ENCODE measurements around the gene AIRE. TPM values are rescaled to one million over a fixed set of nuclear protein-coding genes. Genes with fewer than 3 reads are reported as not detected.

AIRE gene
- total RNA-seq, 1 experiment from 2014 or later = 0.09 TPM

- CTCF ChIA-PET = no interaction called here
- DNase-seq (ENCODE audit: low spot score) (no peak), ATAC-seq (no peak)
- Mint-ChIP-seq H3K27ac (no peak overlapping the region), H3K27me3 (ENCODE audit: low read depth) (no peaks in the 10 kb centered on the region), H3K36me3 (peaks cover 12% of the 10 kb centered on the region), H3K9me3 (no peaks in the 10 kb centered on the region), H3K4me1 (no peaks in the 10 kb centered on the region), H3K4me3 (no peak overlapping the region)
- TF ChIP-seq SOX15 (CRISPR knock-in tag; IDR thresholded peaks at IDR 0.05) (no peak), GABPB1 (CRISPR knock-in tag; IDR thresholded peaks at IDR 0.05) (no peak)
- POLR2A ChIA-PET = interaction anchor here (0.5 kb wide), 1 partner anchor 388 kb away, joined by 3 read pairs; no protein-coding TSS in a partner anchor
These were observed 28.9 kb downstream of the AIRE start for GRCh38 chr21:44314561-44314960.

DNA sequence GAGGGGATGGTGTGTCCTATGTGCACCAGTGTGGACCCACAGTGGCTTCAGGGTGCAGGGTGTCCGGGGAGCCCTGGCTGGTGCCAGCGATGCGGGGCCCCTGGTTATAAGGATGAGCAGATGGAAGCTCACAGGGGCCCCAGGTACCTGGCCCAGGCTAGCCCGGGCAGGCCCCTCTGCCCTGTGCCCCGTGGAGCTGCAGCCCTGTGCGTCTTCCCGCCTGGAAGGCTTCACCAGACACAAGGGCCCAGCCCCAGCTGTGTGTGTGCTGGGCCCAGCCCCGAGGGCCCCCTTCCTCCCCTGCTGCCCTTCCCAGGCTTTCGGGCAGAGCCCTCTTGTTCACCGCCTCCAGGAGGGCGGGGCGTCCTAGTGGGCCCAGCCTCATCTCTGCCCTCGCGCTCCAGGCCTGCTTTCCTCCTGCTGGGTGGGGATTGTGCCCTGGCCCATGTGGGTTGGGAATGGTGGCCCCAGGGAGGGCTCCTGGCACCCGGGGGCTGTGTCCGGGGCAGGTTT is 30.1 kb downstream of the AIRE start:
- no peak for TF ChIP-seq CBFB (CRISPR knock-in tag; IDR thresholded peaks at IDR 0.05; ENCODE audit: low read depth)
- TF ChIP-seq NFYB (CRISPR knock-in tag; conservative IDR thresholded peaks at IDR 0.05; ENCODE audit: low read depth) = no peak
- TF ChIP-seq SMAD3 (CRISPR knock-in tag; IDR thresholded peaks at IDR 0.05; ENCODE audit: borderline replicate concordance) = no peak
- TF ChIP-seq ZNF423 (CRISPR knock-in tag; IDR thresholded peaks at IDR 0.05) = no peak
- no peak for TF ChIP-seq ZNF396 (CRISPR knock-in tag; IDR thresholded peaks at IDR 0.05; ENCODE audit: borderline replicate concordance)
- no peak for TF ChIP-seq ZNF138 (CRISPR knock-in tag; conservative IDR thresholded peaks at IDR 0.05)
- TF ChIP-seq ETV6 (CRISPR knock-in tag; IDR thresholded peaks at IDR 0.05) = no peak
- no peak for TF ChIP-seq ZNF416 (CRISPR knock-in tag; IDR thresholded peaks at IDR 0.05)
- no peak for TF ChIP-seq TCF7 (CRISPR knock-in tag; IDR thresholded peaks at IDR 0.05; ENCODE audit: low read depth)
- TF ChIP-seq MXD4 (CRISPR knock-in tag; IDR thresholded peaks at IDR 0.05; ENCODE audit: borderline replicate concordance) = no peak
- no peak for TF ChIP-seq ELF4 (CRISPR knock-in tag; IDR thresholded peaks at IDR 0.05; ENCODE audit: low read depth)
- POLR2A ChIA-PET = no interaction called here
- Mint-ChIP-seq H3K4me1 (no peaks in the 10 kb centered on the region), H3K36me3 (peaks cover 12% of the 10 kb centered on the region), H3K4me3 (no peak overlapping the region), H3K9me3 (no peaks in the 10 kb centered on the region), H3K27me3 (ENCODE audit: low read depth) (no peaks in the 10 kb centered on the region), H3K27ac (0 out of 2 replicates have a peak overlapping the region, but pooled peaks have one; percentile 8)
- no peak; the same call in 1 of the 2 replicates for ATAC-seq
- no peak for DNase-seq (ENCODE audit: low spot score)
- CTCF ChIA-PET = interaction anchor here (1.3 kb wide), 1 partner anchor 13 kb away, joined by 4 read pairs; no protein-coding TSS in a partner anchor

DNA sequence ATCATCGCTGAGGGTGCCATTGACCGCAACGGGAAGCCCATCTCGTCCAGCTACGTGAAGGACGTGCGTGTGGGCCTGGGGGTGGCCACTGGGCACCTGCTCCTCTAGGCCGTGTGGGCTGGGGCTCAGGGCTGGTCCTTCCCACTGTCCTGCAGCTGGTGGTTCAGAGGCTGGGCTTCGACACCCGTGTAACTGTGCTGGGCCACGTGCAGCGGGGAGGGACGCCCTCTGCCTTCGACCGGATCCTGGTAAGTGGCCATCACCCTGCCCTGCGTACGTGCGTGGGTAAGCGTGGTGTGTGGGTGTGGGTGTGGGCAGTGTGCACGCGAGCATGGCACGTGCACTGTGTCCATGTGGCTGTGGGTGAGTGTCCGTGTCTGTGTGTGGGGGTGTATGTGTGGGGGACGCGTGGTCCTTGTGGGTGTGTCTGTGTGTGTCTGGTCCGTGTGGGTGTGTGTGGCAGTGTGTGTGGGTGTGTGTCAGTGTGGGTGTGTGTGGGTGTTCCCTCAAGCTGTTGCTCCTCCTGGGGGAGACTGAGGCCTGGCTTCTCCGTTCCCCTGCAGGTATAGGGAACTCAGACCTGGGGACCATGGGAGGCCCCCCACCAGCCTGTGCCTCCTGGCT is 30.7 kb downstream of the AIRE start:
- ChIA-PET POLR2A (no interaction called here), CTCF (interaction anchor here (1.3 kb wide), 1 partner anchor 13 kb away, joined by 4 read pairs; no protein-coding TSS in a partner anchor)
- H3K9me3 Mint-ChIP-seq = no peaks in the 10 kb centered on the region
- peaks cover 6% of the 10 kb centered on the region; the same call in 1 of the 2 replicates for H3K36me3 Mint-ChIP-seq
- peak overlapping the region; percentile 74; the same call in 1 of the 2 replicates for H3K27ac Mint-ChIP-seq
- no peak for DNase-seq (ENCODE audit: low spot score)
- H3K27me3 Mint-ChIP-seq (ENCODE audit: low read depth) = no peaks in the 10 kb centered on the region
- no peak overlapping the region for H3K4me3 Mint-ChIP-seq
- ATAC-seq = no peak
- TF ChIP-seq E2F4 (CRISPR knock-in tag; IDR thresholded peaks at IDR 0.05; ENCODE audit: borderline replicate concordance, low read depth) = no peak
- no peak for TF ChIP-seq SMAD4 (CRISPR knock-in tag; IDR thresholded peaks at IDR 0.05)
- TF ChIP-seq ZNF423 (CRISPR knock-in tag; IDR thresholded peaks at IDR 0.05) = no peak
- TF ChIP-seq USF1 (CRISPR knock-in tag; IDR thresholded peaks at IDR 0.05) = no peak
- TF ChIP-seq MXD4 (CRISPR knock-in tag; IDR thresholded peaks at IDR 0.05; ENCODE audit: borderline replicate concordance) = no peak
- TF ChIP-seq, protein P1, sequence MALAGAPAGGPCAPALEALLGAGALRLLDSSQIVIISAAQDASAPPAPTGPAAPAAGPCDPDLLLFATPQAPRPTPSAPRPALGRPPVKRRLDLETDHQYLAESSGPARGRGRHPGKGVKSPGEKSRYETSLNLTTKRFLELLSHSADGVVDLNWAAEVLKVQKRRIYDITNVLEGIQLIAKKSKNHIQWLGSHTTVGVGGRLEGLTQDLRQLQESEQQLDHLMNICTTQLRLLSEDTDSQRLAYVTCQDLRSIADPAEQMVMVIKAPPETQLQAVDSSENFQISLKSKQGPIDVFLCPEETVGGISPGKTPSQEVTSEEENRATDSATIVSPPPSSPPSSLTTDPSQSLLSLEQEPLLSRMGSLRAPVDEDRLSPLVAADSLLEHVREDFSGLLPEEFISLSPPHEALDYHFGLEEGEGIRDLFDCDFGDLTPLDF (CRISPR knock-in tag; IDR thresholded peaks at IDR 0.05) = no peak
- no peaks in the 10 kb centered on the region for H3K4me1 Mint-ChIP-seq
